ENCODE data around the gene COG5.
A peak's percentile ranks its signal among the peaks of the same experiment; 100 is the strongest.
"Not testable (repeated sequence)": the region's sequence is repeated elsewhere in the genome, so short reads cannot be mapped to it uniquely, and the experiment has no call there.

Gene COG5

GRCh38 chr7:107220806-107221205 lies 342.9 kb downstream of the COG5 start:
- not testable (repeated sequence) for DNase-seq (ENCODE audit: low spot score)

- no peak for DNase-seq (ENCODE audit: low spot score)
Measured at GRCh38 chr7:107220356-107220755, 343.4 kb downstream of the COG5 start.

- DNase-seq (ENCODE audit: low spot score), result no peak
Measured at GRCh38 chr7:107219563-107220244, 344.0 kb downstream of the COG5 start.

GRCh38 chr7:107213945-107214344 lies 349.8 kb downstream of the COG5 start:
- no peak for DNase-seq (ENCODE audit: low spot score)

- no peak for DNase-seq (ENCODE audit: low spot score)
Measured at GRCh38 chr7:107213193-107213788, 350.4 kb downstream of the COG5 start.

- DNase-seq (ENCODE audit: low spot score), result no peak
Measured at GRCh38 chr7:107212725-107213124, 351.0 kb downstream of the COG5 start.

- DNase-seq (ENCODE audit: low spot score), result no peak
Measured at GRCh38 chr7:107210400-107210799, 353.3 kb downstream of the COG5 start.

- DNase-seq (ENCODE audit: low spot score), result no peak
Measured at GRCh38 chr7:107209565-107209964, 354.2 kb downstream of the COG5 start.

GRCh38 chr7:107208563-107208962 lies 355.2 kb downstream of the COG5 start:
- no peak for DNase-seq (ENCODE audit: low spot score)

GRCh38 chr7:107208024-107208521 lies 355.6 kb downstream of the COG5 start:
- no peak for DNase-seq (ENCODE audit: low spot score)

- DNase-seq (ENCODE audit: low spot score), result no peak
Measured at GRCh38 chr7:107207459-107207858, 356.3 kb downstream of the COG5 start.

- no peak for DNase-seq (ENCODE audit: low spot score)
Measured at GRCh38 chr7:107206706-107207105, 357.0 kb downstream of the COG5 start.

- DNase-seq (ENCODE audit: low spot score), result no peak
Measured at GRCh38 chr7:107206136-107206535, 357.6 kb downstream of the COG5 start.

- DNase-seq (ENCODE audit: low spot score), result no peak
Measured at GRCh38 chr7:107203607-107204006, 360.1 kb downstream of the COG5 start.

GRCh38 chr7:107201795-107202450 lies 361.8 kb downstream of the COG5 start:
- DNase-seq (ENCODE audit: low spot score), result peak; percentile 16

GRCh38 chr7:107196834-107197610 lies 366.7 kb downstream of the COG5 start:
- no peak for DNase-seq (ENCODE audit: low spot score)

- no peak for DNase-seq (ENCODE audit: low spot score)
Measured at GRCh38 chr7:107194052-107194451, 369.7 kb downstream of the COG5 start.

GRCh38 chr7:107190090-107190489 lies 373.6 kb downstream of the COG5 start:
- DNase-seq (ENCODE audit: low spot score), result no peak

GRCh38 chr7:107187774-107188173 lies 375.9 kb downstream of the COG5 start:
- DNase-seq (ENCODE audit: low spot score), result no peak

GRCh38 chr7:107186240-107186639 lies 377.5 kb downstream of the COG5 start:
- DNase-seq (ENCODE audit: low spot score), result no peak

GRCh38 chr7:107185716-107186115 lies 378.0 kb downstream of the COG5 start:
- no peak for DNase-seq (ENCODE audit: low spot score)

- DNase-seq (ENCODE audit: low spot score), result no peak
Measured at GRCh38 chr7:107181172-107181571, 382.5 kb downstream of the COG5 start.
